Adipose tissue (tissue), 3 donors: Measurements from ENCODE around the gene AUH. TPM values are rescaled to one million over a fixed set of nuclear protein-coding genes. Genes with fewer than 3 reads are reported as not detected.
"Not testable (repeated sequence)": the region's sequence is repeated elsewhere in the genome, so short reads cannot be mapped to it uniquely, and the experiment has no call there.

Experiments
- H3K27ac ChIP-seq: one replicate; pipeline ENCODE4 v1.5.1; 2013; ENCODE audit warnings: low read depth, low read length
- WGBS, 3 donors: extraction: QIAGEN DNeasy Blood & Tissue Kit; methylation state at CpG; one replicate each; pipeline ENCODE4 v1.1.7; 2013; 5-methylcytosine and 5-hydroxymethylcytosine counted together
- polyA plus RNA-seq, 3 donors: library from polyadenylated mRNA; stranded (reverse); fragments of 200-250 nt; gene quantifications; one replicate each; pipeline ENCODE4 v1.2.3, GENCODE V29; 2013
- donor health status: healthy with polysubstance abuse.
- donor health status: Bipolar disorder and iron deficiency.
- donor health status: healthy.

Gene AUH
- polyA plus RNA-seq, 3 donors: 12.8 to 20.2 (median 19.5) TPM

- H3K27ac ChIP-seq: no peak overlapping the region
- 87 to 91% (median 88%) methylated on average over 9 of the region's 9 CpGs for WGBS, 3 donors
Measured at GRCh38 chr9:91207397-91207728, 154.4 kb downstream of the AUH start.

DNA sequence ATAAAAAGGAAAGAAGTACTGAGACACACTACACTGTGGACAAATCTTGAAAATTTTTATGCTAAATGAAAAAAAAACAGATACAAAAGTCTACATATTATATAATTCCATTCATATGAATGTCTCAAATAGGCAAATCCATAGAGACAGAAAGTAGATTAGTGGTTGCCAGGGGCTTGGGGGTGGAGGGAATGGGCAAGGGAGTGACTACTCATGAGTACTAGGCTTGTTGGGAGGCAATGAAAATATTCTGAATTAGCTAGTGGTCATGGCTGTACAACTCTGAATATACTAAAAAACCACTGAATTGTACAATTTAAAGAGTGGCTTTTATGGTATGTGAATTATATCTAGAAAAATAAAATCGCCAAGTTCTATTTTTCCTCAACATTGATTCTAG is 154.9 kb downstream of the AUH start:
- H3K27ac ChIP-seq: no peak overlapping the region
- 97 to 100% (median 97%) methylated on average over 1 of the region's 1 CpG for WGBS, 3 donors

DNA sequence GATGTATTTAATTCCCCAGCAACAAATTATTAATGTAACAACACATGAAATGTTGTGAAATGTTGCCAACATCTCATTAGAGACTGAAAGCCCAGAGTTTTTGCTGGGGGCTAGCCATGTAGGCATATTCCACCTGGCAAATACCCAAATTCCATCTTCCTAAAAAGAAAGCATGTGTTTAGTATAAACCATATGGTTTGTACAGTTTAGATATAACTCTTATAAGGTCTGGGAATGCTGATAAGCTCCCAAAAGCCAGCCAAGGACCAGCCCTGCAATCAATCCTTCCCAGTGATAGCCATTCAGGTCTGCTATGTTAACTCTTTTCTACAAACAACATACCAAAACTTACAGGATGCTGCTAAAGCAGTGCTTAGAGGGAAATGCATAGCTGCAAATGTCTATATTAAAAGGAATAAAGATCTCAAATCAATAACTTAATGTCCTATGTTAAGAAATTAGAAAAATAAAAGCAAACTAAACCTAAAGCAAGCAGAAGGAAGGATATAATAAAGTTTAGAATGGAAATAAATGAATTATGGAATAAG is 158.9 kb downstream of the AUH start:
- H3K27ac ChIP-seq: no peak overlapping the region

DNA sequence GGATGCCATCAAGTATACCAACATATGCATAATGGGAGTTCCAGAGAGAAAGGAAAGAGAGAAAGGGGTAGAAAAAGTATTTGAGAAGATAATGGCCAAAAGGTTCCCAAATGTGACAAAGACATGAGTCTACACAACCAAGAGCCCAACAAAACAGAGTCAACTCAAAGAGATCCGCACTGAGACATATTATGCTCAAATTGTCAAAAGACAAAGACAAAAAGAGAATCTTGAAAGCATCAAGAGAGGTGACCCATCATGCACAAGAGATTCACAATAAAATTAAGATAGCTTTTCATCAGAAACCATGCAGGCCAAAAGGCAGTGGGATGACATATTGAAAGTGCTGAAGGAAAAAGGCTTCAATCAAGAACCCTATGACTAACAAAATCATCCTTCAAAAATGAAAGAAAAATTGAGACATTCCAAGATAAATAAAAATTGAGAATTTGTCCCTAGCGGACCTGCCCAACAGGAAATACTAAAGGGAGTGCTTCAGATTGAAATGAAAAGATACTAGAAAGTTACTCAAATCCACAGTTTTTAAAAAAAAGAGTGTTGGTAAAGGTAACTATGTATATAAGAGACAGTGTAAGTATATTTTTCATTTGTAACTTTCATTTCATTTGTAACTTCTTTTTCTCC is 160.9 kb downstream of the AUH start:
- 96 to 99% (median 98%) methylated on average over 2 of the region's 2 CpGs for WGBS, 3 donors
- no peak overlapping the region for H3K27ac ChIP-seq

DNA sequence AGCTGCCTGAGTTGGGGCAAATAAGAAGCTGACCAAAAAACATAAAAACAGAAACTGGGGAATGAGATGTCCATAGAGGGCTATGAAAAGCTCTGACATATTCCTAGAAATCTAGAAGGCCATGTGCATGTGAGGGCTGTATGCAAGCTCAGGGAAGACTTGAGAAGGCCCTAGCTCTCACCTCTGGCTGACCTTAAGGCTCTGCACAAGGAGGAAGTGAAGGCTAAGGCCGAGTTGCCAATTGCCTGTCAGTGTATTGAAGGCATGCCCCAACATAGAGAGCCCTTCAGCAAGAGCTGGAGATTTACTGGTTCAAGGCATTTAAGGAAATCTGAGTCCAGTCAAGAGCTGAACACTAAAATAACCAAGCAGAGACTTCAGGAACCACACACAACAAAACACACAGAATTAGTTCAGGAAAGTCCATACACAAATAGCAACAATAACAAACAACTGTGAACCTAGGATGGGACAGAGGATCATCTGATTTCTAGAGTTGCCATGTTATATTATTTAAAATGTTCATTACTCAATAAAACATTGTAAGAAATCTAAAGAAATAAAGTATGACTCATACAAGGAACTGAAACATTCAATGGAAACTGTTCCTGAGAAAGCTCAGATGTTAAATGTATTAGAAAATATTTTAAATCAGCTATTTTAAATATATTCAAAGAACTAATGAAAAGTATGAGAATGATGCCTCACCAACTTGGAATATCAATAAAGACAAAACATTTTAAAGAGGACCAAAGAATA is 161.8 kb downstream of the AUH start:
- 29 to 67% (median 34%) methylated on average over 1 of the region's 1 CpG for WGBS, 3 donors
- no peak overlapping the region for H3K27ac ChIP-seq

DNA sequence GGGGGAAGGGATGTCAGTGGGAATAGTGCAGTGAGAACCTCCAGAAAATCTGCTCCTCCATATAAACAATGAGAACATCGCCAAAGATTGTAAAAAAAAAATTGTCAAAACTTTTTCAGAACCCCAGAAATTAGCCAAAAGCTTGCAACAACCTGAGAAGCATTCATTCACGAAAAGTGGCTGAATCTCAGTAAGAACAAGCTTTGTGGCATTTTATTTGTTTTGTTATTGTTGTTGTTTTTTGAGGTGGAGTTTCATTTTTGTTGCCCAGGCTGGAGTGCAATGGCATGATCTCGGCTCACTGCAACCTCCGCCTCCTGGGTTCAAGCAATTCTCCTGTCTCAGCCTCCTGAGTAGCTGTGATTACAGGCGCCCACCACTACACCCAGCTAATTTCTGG is 162.8 kb downstream of the AUH start:
- not testable (repeated sequence) for H3K27ac ChIP-seq
- WGBS, 3 donors: 94 to 97% (median 96%) methylated on average over 5 of the region's 5 CpGs

DNA sequence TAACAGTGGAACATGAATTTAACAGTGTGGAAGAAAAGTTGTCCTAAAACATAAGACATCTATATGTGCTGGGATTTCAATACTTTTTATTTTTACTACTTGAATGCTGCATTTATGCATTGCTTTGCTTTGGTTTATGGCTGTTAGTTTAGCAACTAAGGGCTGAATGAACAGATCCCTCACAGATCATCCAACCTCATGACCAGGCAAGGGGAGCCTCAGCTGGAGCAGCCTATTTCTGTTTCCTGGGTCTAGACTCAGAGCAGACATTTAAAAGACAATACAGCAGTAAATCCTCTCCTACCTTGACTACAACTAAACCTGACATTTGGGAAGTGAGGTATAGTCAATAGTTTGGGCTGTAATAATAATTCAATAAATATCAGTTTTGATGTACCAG is 163.3 kb downstream of the AUH start:
- H3K27ac ChIP-seq: no peak overlapping the region

GRCh38 chr9:91197232-91198181 is 164.2 kb downstream of the AUH start:
- H3K27ac ChIP-seq: no peak overlapping the region
- WGBS, 3 donors: 19 to 31% (median 28%) methylated on average over 13 of the region's 13 CpGs

GRCh38 chr9:91196103-91196950 is 165.4 kb downstream of the AUH start:
- 68 to 88% (median 82%) methylated on average over 8 of the region's 8 CpGs for WGBS, 3 donors
- peak overlapping the region; percentile 67 for H3K27ac ChIP-seq

DNA sequence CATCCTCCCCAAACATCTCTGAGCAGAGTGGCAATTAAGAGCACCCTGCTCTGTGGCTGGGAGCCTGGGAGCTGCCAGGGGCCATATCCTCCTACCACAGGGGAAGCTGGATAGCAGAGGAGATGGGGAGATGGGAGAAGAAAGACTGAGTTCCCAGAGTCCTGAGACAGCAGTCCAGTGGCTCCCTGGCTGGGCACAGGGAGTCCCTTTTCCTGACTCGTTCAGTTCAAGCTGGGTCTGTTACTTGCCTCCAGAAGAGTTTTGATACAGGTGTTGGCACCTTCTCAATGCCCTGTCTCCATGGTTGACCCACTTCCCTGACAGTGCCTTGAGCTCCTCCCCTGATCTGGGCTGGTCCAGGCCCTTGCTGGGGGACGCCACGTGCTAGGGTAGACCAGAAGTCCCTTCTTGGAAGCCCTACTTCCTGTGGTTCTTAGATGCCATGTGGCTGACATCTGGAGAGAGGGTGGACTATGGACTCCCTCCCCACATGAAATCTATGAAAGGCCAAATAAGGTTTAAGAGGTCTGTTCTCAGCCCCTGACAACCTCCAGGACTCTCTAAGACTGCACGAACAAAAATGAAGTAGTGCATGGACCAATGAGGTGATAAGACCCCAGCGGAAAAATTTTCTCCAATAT is 166.2 kb downstream of the AUH start:
- WGBS, 3 donors: 87 to 92% (median 90%) methylated on average over 5 of the region's 5 CpGs
- H3K27ac ChIP-seq: peak overlapping the region; percentile 48

GRCh38 chr9:91193658-91194391 is 167.9 kb downstream of the AUH start:
- H3K27ac ChIP-seq: peak overlapping the region; percentile 96
- 2 to 4% (median 4%) methylated on average over 52 of the region's 52 CpGs for WGBS, 3 donors

- H3K27ac ChIP-seq: peak overlapping the region; percentile 96
- WGBS, 3 donors: 0 to 1% (median 1%) methylated on average over 37 to 38 of the region's 38 CpGs
Measured at GRCh38 chr9:91193087-91193657, 168.5 kb downstream of the AUH start.

DNA sequence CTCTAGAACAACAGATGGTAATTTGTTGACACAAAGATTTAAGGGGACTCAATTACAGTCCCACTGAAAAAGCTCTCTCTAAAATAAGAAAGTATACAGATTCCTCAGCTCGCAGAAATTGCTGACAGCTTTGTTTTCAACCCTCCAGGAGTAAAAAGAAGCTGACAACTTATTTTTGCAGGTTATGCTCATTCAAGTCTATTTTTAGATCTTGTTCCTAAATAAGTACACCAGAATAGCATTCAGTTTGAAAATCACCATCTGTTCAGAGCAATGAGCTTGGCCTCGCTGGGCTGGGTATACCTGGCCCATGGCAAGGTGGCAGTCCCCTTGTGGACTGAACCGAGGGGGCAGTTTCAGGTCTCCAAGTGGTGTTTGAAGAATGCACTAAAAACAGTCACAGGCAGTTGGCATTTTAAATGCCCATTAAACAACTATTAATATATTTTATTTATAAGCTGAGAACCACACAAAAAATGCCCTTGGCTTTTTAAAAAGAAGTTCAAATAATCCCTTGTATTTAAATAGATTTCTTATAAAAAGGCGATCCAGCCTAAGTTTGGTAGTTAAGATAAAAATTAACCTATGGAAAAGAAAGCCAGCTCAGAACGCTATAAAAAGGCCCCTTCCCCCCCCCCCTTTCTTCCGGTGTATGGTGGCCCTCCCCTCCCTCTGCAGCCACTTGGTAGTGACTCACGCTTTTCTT is 169.2 kb downstream of the AUH start:
- H3K27ac ChIP-seq: no peak overlapping the region
- WGBS, 3 donors: 13 to 23% (median 23%) methylated on average over 7 of the region's 7 CpGs

DNA sequence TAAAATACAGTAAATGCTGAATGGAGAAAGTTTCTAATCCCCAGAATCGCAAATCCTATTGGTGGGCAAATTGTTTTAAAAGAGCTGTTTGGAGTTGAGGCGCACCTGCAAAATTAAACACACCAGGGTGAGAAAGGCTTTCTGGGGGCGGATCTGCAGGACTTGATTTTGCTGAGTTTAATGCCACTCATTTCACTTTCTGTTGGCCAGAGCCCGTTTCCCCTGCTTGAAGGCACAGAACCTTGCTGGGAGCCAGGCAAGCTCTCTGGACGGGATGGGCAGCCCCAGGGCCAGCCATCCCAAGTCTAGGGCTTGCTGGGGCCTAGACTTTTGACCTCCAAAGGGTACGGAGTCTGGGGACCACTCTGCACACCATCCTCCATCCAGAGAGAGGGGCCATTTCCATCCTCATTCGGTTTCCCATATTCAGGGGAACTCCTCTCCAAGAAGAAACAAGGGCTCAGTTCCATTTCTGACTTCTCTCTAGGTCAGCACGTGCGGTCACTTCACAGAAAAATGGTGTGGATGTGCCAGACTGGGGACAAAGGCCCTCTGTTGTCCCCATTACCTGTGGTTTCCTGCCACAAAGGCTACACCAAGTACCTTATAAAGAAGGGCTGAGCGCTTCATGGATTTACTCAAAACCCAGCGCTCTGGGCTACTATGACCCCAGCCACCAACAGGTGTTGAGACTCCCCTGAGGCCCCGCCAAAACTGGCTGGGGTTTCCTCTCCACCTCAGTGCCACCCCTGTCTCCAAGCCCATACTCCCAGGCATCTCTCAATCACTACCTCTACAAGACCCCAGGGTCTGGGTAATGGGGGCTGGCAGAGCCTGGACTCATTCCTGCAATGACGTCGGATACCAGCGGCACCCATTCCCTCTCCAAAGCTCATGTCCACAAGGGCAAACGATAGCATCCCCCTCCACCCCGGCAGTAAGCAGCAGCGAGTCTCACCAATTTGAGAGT is 170.0 kb downstream of the AUH start:
- H3K27ac ChIP-seq: no peak overlapping the region
- WGBS, 3 donors: 82 to 88% (median 87%) methylated on average over 18 of the region's 18 CpGs

GRCh38 chr9:91190062-91190461 is 171.7 kb downstream of the AUH start:
- 97 to 99% (median 97%) methylated on average over 4 of the region's 4 CpGs for WGBS, 3 donors
- no peak overlapping the region for H3K27ac ChIP-seq
